Prostate gland (tissue), 2 donors: ENCODE data around the gene OSBPL9. TPM values are rescaled to one million over a fixed set of nuclear protein-coding genes. Genes with fewer than 3 reads are reported as not detected.

Experiments used
- DNase-seq: peaks from one replicate; pipeline ENCODE4 v3.0.0-alpha.2; 2019; ENCODE audit warnings: low spot score
- H3K27ac ChIP-seq, 2 donors: fragments of 200-600 bp; sonication (generic); 2 replicates each; pipeline ENCODE4 v1.5.1; 2017 to 2019
- H3K27me3 ChIP-seq: fragments of 200-600 bp; sonication (generic); replicated peaks from 2 replicates; pipeline ENCODE4 v1.5.1; 2019; ENCODE audit not compliant: insufficient read depth
- H3K36me3 ChIP-seq, 2 donors: fragments of 200-600 bp; sonication (generic); 1 replicate in 1 of 2; 2 replicates in 1 of 2; pipeline versions ENCODE4 v1.5.1 to v1.8.1; 2017 to 2019
- H3K4me1 ChIP-seq: fragments of 200-600 bp; sonication (generic); replicated peaks from 2 replicates; pipeline ENCODE4 v1.5.1; 2019
- H3K4me3 ChIP-seq, 2 donors: fragments of 200-600 bp; sonication (generic); 2 replicates each; pipeline ENCODE4 v1.5.1; 2017 to 2019
- H3K9me3 ChIP-seq: fragments of 200-600 bp; sonication (generic); 2 replicates; pipeline ENCODE4 v1.5.1; 2017
- CTCF ChIP-seq, 4 experiments: fragments of 200-600 bp in 2 of 4; fragments of 450-650 bp in 2 of 4; sonication (generic) in 2 of 4; IDR thresholded peaks; 1 replicate in 3 of 4; 2 replicates in 1 of 4; pipeline ENCODE4 v1.5.1; 2016 to 2019; ENCODE audit warnings: antibody characterized with exemption in 4 of 4, mild to moderate bottlenecking in 2 of 4, moderate library complexity in 2 of 4
- POLR2A ChIP-seq: fragments of 450-650 bp; IDR thresholded peaks from one replicate; pipeline ENCODE4 v1.6.1; 2016; ENCODE audit warnings: antibody characterized with exemption, mild to moderate bottlenecking
- POLR2AphosphoS5 ChIP-seq: sonication (generic); formaldehyde crosslinking; IDR thresholded peaks from one replicate; pipeline ENCODE4 v1.6.1; 2017; ENCODE audit warnings: antibody characterized with exemption
- WGBS: methylation state at CpG from one replicate; pipeline ENCODE4 v1.1.5; 2018; 5-methylcytosine and 5-hydroxymethylcytosine counted together
- intact Hi-C: fragments of 100-400 bp; cut with DNase I; formaldehyde crosslinking; loops from one replicate; pipeline ENCODE4 v1.14.2; 2022
- total RNA-seq, 2 donors: library from RNA; depleted of rRNA; stranded (reverse); fragments of >200 nt; gene quantifications; one replicate each; pipeline ENCODE4 v1.1.0, GENCODE V29; 2016

OSBPL9 gene
- total RNA-seq, 2 donors from 2014 or later = 93.6 to 104 TPM

- no peaks in the 10 kb centered on the region for H3K9me3 ChIP-seq
- H3K27me3 ChIP-seq = no peaks in the 10 kb centered on the region
- DNase-seq = no peak
- H3K36me3 ChIP-seq = no peaks in the 10 kb centered on the region
- WGBS = 82% methylated on average over 3 of the region's 3 CpGs
- no peak overlapping the region for H3K27ac ChIP-seq
- H3K4me3 ChIP-seq = no peak overlapping the region
- TF ChIP-seq CTCF (IDR thresholded peaks at IDR 0.05) = no peak
- no peak for TF ChIP-seq POLR2A
- no peak for TF ChIP-seq POLR2AphosphoS5
- peaks cover 4% of the 10 kb centered on the region for H3K4me1 ChIP-seq
- intact Hi-C loops = no loop called here
Observed at GRCh38 chr1:51635615-51636014, 18.7 kb downstream of the OSBPL9 start.

GRCh38 chr1:51636191-51636590 lies 19.3 kb downstream of the OSBPL9 start:
- H3K9me3 ChIP-seq = no peaks in the 10 kb centered on the region
- H3K4me3 ChIP-seq = no peak overlapping the region
- 100% methylated on average over 2 of the region's 2 CpGs for WGBS
- TF ChIP-seq POLR2AphosphoS5 (no peak), POLR2A (no peak), CTCF (IDR thresholded peaks at IDR 0.05) (no peak)
- intact Hi-C loops = no loop called here
- no peaks in the 10 kb centered on the region for H3K36me3 ChIP-seq
- no peaks in the 10 kb centered on the region for H3K27me3 ChIP-seq
- peaks cover 4% of the 10 kb centered on the region for H3K4me1 ChIP-seq
- H3K27ac ChIP-seq = no peak overlapping the region
- DNase-seq = no peak

- Histone ChIP-seq H3K9me3 (no peaks in the 10 kb centered on the region), H3K4me3 (no peak overlapping the region), H3K27ac (no peak overlapping the region), H3K36me3 (no peaks in the 10 kb centered on the region), H3K27me3 (no peaks in the 10 kb centered on the region), H3K4me1 (peaks cover 4% of the 10 kb centered on the region)
- TF ChIP-seq CTCF (IDR thresholded peaks at IDR 0.05) (no peak), POLR2AphosphoS5 (peak; percentile 24)
- WGBS = 52% methylated on average over 6 of the region's 6 CpGs
- intact Hi-C loops = no loop called here
- DNase-seq = no peak
Observed at GRCh38 chr1:51636764-51637522, 20.1 kb downstream of the OSBPL9 start.

GRCh38 chr1:51638350-51638749 lies 21.5 kb downstream of the OSBPL9 start:
- Histone ChIP-seq H3K27ac (no peak overlapping the region), H3K9me3 (no peaks in the 10 kb centered on the region), H3K4me3 (no peak overlapping the region), H3K36me3 (no peaks in the 10 kb centered on the region), H3K27me3 (no peaks in the 10 kb centered on the region), H3K4me1 (peaks cover 4% of the 10 kb centered on the region)
- 95% methylated on average over 3 of the region's 3 CpGs for WGBS
- TF ChIP-seq POLR2A (no peak), POLR2AphosphoS5 (no peak), CTCF (IDR thresholded peaks at IDR 0.05) (no peak)
- intact Hi-C loops = no loop called here
- no peak for DNase-seq

- H3K9me3 ChIP-seq = no peaks in the 10 kb centered on the region
- WGBS = 77% methylated on average over 3 of the region's 3 CpGs
- H3K36me3 ChIP-seq = no peaks in the 10 kb centered on the region
- H3K4me1 ChIP-seq = peaks cover 4% of the 10 kb centered on the region
- TF ChIP-seq POLR2A (no peak), CTCF (IDR thresholded peaks at IDR 0.05) (no peak), POLR2AphosphoS5 (no peak)
- H3K27ac ChIP-seq = no peak overlapping the region
- H3K27me3 ChIP-seq = no peaks in the 10 kb centered on the region
- H3K4me3 ChIP-seq = no peak overlapping the region
- intact Hi-C loops = loop anchor here (10.0 kb wide), 1 partner anchor 95 kb away; no protein-coding TSS in a partner anchor
- DNase-seq = no peak
Observed at GRCh38 chr1:51639694-51640093, 22.8 kb downstream of the OSBPL9 start.
